Common myeloid progenitor, CD34-positive (primary cell): ENCODE results near the gene SPATA31E1.
"Not testable (repeated sequence)": the region's sequence is repeated elsewhere in the genome, so short reads cannot be mapped to it uniquely, and the experiment has no call there.

Experiments
- CTCF ChIA-PET: fragments of 350-600 bp; sonication (Branson Sonifier 250); formaldehyde crosslinking; loops from one replicate; lab custom pipeline; 2021; ENCODE audit warnings: antibody characterized with exemption; lab: Charles Lee
- POLR2A ChIA-PET: fragments of 350-600 bp; sonication (Branson Sonifier 250); formaldehyde crosslinking; loops from one replicate; lab custom pipeline; 2021; ENCODE audit warnings: antibody characterized with exemption; lab: Charles Lee
- DNase-seq, 3 donors: peaks; one replicate each; pipeline versions ENCODE4 v3.0.0 to v3.0.0-alpha.2; 2013
- H3K27ac ChIP-seq, 2 experiments: 1 replicate in 1 of 2; 2 replicates in 1 of 2; pipeline ENCODE4 v1.7.0; 2013; ENCODE audit warnings: inconsistent platforms in 2 of 2, low read length in 2 of 2, mild to moderate bottlenecking in 2 of 2, low read depth in 1 of 2, moderate library complexity in 1 of 2; ENCODE audit not compliant: severe bottlenecking in 2 of 2, insufficient read depth in 1 of 2, poor library complexity in 1 of 2
- H3K27me3 ChIP-seq, 5 experiments: replicated peaks in 2 of 5; 1 replicate in 3 of 5; 2 replicates in 2 of 5; pipeline versions ENCODE4 v1.6.1 to v1.7.0; 2013; ENCODE audit warnings: low read length in 4 of 5, mild to moderate bottlenecking in 2 of 5, moderate library complexity in 2 of 5, inconsistent platforms in 1 of 5; ENCODE audit not compliant: insufficient read depth in 5 of 5, control insufficient read depth in 4 of 5
- H3K36me3 ChIP-seq, 4 experiments: 1 replicate in 2 of 4; 2 replicates in 2 of 4; pipeline versions ENCODE4 v1.6.1 to v1.7.0; 2013; ENCODE audit warnings: low read length in 3 of 4, control low read depth in 1 of 4, mild to moderate bottlenecking in 1 of 4; ENCODE audit not compliant: control insufficient read depth in 4 of 4, insufficient read depth in 4 of 4
- H3K4me1 ChIP-seq, 4 experiments: 1 replicate in 3 of 4; 2 replicates in 1 of 4; pipeline versions ENCODE4 v1.6.1 to v1.7.1; 2013; ENCODE audit warnings: low read length in 3 of 4, mild to moderate bottlenecking in 3 of 4, control low read depth in 1 of 4, inconsistent platforms in 1 of 4, moderate library complexity in 1 of 4; ENCODE audit not compliant: control insufficient read depth in 4 of 4, insufficient read depth in 4 of 4; ENCODE audit errors: control extremely low read depth in 1 of 4
- H3K4me3 ChIP-seq, 7 experiments: 1 replicate in 4 of 7; 2 replicates in 3 of 7; pipeline versions ENCODE4 v1.5.1 to v1.7.0; 2013; ENCODE audit warnings: mild to moderate bottlenecking in 7 of 7, low read length in 6 of 7, moderate library complexity in 6 of 7, inconsistent platforms in 2 of 7, low read depth in 2 of 7, control low read depth in 1 of 7; ENCODE audit not compliant: insufficient read depth in 4 of 7, control insufficient read depth in 1 of 7; ENCODE audit errors: extremely low read depth in 1 of 7
- H3K9me3 ChIP-seq, 5 experiments: 1 replicate in 4 of 5; 2 replicates in 1 of 5; pipeline versions ENCODE4 v1.6.1 to v1.7.1; 2013; ENCODE audit warnings: low read length in 4 of 5, mild to moderate bottlenecking in 2 of 5, inconsistent platforms in 1 of 5, low read depth in 1 of 5, moderate library complexity in 1 of 5; ENCODE audit not compliant: control insufficient read depth in 4 of 5, insufficient read depth in 2 of 5; ENCODE audit errors: control extremely low read depth in 1 of 5
- WGBS: methylation state at CpG from one replicate; pipeline ENCODE4 v1.1.5; 2013; ENCODE audit not compliant: insufficient coverage; 5-methylcytosine and 5-hydroxymethylcytosine counted together

The SPATA31E1 gene

GRCh38 chr9:87924851-87925250 is 42.2 kb downstream of the SPATA31E1 start:
- H3K4me3 ChIP-seq, H3K9me3 ChIP-seq, H3K27me3 ChIP-seq, POLR2A ChIA-PET, H3K4me1 ChIP-seq, H3K27ac ChIP-seq, DNase-seq, H3K36me3 ChIP-seq, CTCF ChIA-PET: not testable (repeated sequence)
- 93% methylated on average over 7 of the region's 10 CpGs for WGBS

- CTCF ChIA-PET, H3K36me3 ChIP-seq, DNase-seq, H3K27ac ChIP-seq, H3K9me3 ChIP-seq, H3K4me1 ChIP-seq, POLR2A ChIA-PET, H3K4me3 ChIP-seq, H3K27me3 ChIP-seq: not testable (repeated sequence)
These were observed 46.5 kb downstream of the SPATA31E1 start for GRCh38 chr9:87929152-87929551.

DNA sequence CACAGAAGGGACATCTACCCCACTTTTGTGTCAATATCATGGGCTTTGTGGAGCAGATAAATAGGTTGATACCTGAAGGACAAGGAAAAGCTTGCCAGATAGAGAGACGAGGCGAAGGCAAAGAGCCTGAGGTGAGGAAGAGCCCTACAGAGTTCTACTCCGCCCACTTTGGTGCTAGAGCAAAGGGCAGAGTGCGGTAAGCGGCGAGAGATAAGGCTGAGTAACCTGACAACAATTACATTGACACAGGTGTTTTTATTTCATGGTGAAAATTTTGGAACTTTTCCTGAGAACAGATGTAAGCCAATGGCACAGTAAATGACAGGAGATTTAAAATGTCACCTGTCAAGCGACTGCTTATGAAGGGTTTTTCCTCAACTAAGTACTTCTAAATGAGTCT is 51.8 kb downstream of the SPATA31E1 start:
- H3K9me3 ChIP-seq, H3K27me3 ChIP-seq, H3K27ac ChIP-seq, H3K4me3 ChIP-seq, H3K36me3 ChIP-seq, POLR2A ChIA-PET, H3K4me1 ChIP-seq, DNase-seq, CTCF ChIA-PET: not testable (repeated sequence)
- WGBS, result no CpG with 5 or more reads among the region's 7 CpGs

DNA sequence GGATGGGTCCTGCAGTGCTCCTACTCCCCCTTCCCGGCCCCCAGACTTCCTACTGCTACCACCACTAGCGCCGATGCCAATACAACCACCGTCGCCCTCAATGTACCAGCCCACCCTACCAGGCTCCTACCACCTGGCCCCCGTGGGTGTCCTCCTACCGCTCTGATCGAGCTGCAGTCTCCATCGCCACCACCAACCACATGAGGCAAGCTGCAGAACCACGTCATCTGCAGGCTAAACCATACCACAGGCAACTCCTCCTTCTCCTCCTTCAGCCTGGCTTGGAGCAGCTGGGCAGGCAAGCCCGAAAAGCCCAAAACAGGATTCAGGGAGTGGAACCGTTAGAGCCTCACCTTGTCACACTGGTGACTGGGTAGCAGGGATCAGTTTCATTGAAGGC is 54.7 kb downstream of the SPATA31E1 start:
- H3K27ac ChIP-seq, H3K36me3 ChIP-seq, CTCF ChIA-PET, POLR2A ChIA-PET, H3K4me3 ChIP-seq, H3K27me3 ChIP-seq, H3K9me3 ChIP-seq, H3K4me1 ChIP-seq: not testable (repeated sequence)
- no CpG with 5 or more reads among the region's 12 CpGs for WGBS
- peak in 1 of 3 donors; percentile 29 for DNase-seq

DNA sequence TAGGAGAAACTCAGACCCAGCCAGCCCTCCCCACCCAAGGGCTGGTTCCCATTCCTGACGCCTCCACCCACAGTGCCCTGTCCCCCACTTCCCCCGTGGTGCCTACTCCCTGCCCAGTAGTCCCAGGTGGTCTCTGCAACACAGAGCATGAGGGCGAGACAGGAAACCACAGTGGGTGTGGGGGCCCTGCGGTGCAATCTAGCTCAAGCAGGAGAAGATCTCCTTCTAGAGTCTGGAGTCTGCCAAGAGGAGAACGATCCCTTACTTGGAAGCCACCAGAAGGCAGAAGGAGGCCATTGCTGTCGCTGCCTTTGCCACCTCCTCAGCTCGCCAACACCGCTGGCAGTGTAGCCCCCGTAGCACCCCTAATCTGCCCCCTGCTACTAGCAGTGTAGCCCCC is 55.2 kb downstream of the SPATA31E1 start:
- DNase-seq, result peak; percentile 9 to 67 (median 48)
- H3K36me3 ChIP-seq, H3K9me3 ChIP-seq, H3K27ac ChIP-seq, H3K4me1 ChIP-seq, CTCF ChIA-PET, H3K4me3 ChIP-seq, H3K27me3 ChIP-seq, POLR2A ChIA-PET: not testable (repeated sequence)
- no CpG with 5 or more reads among the region's 9 CpGs for WGBS

GRCh38 chr9:87938336-87938735 is 55.7 kb downstream of the SPATA31E1 start:
- H3K9me3 ChIP-seq, POLR2A ChIA-PET: not testable (repeated sequence)
- WGBS, result no CpG with 5 or more reads among the region's 12 CpGs

More at GRCh38 chr9:87938336-87938735, 55.7 kb downstream of the SPATA31E1 start:
- H3K36me3 ChIP-seq, H3K27me3 ChIP-seq, H3K4me3 ChIP-seq, H3K4me1 ChIP-seq, H3K27ac ChIP-seq, CTCF ChIA-PET: not testable (repeated sequence)
- peak in 1 of 3 donors; percentile 39 for DNase-seq
